Astrocyte of the cerebellum (primary cell): ENCODE results near the gene EFCAB13.

ENCODE experiments used
- DNase-seq: peaks from one replicate; pipeline ENCODE4 v3.0.0-alpha.2; 2011; ENCODE audit warnings: low read depth
- H3K4me3 ChIP-seq: 2 replicates; pipeline ENCODE4 v1.5.1; 2011; ENCODE audit warnings: mild to moderate bottlenecking, low read depth, low read length, moderate library complexity
- in situ Hi-C: cut with HindIII; loops from 2 replicates; pipeline ENCODE4 v1.10.0; 2017; ENCODE audit warnings: low sequenced_read_pairs
- TF ChIP-seq, protein P1 (sequence below): IDR thresholded peaks from 2 replicates; pipeline ENCODE4 v1.5.1; 2012; ENCODE audit warnings: low read length, low read depth, moderate library complexity, mild to moderate bottlenecking; ENCODE audit errors: missing control alignments

EFCAB13 gene

DNA sequence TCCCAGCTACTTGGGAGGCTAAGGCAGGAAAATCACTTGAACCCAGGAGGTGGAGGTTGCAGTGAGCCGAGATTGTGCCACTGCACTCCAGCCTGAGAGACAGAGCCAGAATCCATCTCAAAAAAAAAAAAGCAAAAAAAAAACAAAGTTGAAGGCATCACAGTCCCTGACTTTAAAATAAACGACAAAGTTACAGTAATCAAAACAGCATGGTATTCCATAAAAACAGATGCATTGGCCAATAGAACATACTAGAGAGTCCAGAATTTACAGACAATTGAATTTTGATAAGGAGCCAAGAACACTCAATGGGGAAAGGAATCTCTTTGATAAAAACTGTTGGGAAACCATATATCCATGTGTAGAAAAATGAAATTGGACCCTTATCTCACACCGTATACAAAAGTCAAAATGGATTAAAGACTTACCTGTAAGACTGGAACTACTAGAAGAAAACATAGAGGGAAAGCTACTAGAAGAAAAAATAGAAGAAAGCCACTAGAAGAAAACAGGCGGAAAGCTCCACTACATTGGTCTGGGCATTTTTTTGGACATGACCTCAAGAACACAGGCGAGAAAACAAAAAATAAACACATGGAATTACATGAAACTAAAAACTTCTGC is 2.8 kb upstream of the EFCAB13 start:
- DNase-seq = no peak
- in situ Hi-C loops = no loop called here
- TF ChIP-seq, protein P1, sequence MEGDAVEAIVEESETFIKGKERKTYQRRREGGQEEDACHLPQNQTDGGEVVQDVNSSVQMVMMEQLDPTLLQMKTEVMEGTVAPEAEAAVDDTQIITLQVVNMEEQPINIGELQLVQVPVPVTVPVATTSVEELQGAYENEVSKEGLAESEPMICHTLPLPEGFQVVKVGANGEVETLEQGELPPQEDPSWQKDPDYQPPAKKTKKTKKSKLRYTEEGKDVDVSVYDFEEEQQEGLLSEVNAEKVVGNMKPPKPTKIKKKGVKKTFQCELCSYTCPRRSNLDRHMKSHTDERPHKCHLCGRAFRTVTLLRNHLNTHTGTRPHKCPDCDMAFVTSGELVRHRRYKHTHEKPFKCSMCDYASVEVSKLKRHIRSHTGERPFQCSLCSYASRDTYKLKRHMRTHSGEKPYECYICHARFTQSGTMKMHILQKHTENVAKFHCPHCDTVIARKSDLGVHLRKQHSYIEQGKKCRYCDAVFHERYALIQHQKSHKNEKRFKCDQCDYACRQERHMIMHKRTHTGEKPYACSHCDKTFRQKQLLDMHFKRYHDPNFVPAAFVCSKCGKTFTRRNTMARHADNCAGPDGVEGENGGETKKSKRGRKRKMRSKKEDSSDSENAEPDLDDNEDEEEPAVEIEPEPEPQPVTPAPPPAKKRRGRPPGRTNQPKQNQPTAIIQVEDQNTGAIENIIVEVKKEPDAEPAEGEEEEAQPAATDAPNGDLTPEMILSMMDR = no peak
- no peak overlapping the region for H3K4me3 ChIP-seq

DNA sequence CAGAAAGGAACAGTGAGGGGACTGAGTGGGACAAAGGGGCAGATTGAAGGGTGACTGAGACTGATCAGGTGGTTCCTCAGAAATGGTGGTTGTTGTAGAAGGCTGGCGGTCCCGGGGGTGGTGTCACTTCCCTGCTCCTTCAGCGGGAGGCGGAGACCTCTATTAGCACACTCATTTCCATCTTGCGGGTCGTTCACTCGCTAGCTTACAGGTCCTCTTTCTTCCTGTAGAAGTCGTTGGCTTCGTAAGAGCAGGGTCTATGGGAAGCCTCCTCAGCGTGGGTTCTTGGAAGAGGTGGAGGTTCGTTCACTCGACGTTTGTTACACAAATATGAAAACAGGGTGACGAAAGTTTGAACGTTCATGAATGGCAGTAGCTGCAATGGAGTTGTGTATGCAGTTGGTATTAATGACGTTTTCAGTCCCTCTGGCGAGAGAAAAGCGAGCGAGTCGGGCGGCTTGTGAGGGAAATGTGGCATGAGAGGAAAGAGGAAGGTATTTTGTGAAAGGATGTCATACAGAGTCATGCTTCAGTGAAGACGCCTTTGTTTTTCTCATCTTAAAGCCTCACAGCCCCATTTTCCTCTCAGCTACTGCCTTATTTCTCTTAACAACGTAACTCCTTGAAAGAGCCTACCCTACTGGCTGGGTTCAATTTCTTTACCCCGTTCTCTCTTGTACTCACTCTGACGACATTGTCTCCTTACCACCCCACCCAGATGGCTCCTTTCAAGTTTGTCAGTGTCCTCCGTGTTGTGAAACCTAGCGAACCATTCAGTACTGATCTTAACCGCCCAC is 667 bp downstream of the EFCAB13 start:
- no peak for DNase-seq
- peak overlapping the region; percentile 49 for H3K4me3 ChIP-seq
- TF ChIP-seq, protein P1 = no peak
- in situ Hi-C loops = no loop called here

DNA sequence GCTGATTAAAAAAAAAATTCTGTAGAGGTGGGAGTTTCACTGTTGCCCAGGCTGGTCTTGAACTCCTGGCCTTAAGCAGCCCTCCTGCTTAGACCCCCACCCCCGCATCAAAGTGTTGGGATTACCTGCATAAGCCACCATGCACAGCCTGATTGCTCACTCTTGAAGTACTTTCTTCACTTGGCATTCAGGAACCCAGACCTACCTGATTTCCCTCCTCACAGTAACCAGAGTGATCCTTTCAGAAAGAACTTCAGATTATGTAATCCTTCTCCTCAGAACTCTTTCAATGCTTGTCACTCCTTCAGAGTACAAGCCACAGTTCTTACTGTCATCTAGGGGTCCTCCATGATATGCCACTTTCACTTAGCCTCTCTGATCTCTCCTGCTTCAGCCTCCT is 1.4 kb downstream of the EFCAB13 start:
- DNase-seq = no peak
- no peak overlapping the region for H3K4me3 ChIP-seq
- TF ChIP-seq, protein P1 = no peak
- in situ Hi-C loops = no loop called here

DNA sequence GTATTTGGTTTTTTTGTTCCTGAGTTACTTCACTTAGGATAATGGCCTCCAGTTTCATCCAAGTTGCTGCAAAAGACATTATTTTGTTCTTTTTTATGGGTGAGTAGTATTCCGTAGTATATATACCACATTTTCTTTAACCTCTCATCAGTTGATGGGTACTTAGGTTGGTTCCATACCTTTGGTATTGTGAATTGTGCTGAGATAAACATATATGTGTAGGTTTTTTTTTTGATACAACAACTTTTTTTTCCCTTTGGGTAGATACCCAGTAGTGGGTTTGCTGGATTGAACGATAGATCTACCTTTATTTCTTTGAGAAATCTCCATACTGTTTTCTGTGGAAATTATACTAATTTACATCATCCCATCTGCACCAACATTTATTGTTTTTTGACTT is 6.8 kb downstream of the EFCAB13 start:
- in situ Hi-C loops = no loop called here
- no peak for DNase-seq
- no peak overlapping the region for H3K4me3 ChIP-seq
- TF ChIP-seq, protein P1 = no peak

DNA sequence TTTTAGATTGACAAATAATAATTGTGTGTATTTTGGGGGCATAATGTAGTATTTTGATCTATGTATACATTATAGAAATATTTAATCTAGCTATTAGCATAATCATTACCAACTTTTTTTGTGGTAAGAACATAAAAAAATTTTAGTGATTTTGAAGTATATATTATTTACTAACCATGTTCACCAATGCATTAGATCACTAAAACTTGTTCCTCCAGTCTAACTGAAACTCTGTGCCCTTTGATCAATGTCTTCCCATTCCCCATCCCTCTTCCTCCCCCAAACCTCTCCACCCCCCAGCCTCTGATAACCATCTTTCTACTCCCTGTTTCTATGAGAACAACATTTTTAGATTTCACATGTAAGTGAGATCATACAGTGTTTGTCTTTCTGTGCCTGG is 8.5 kb downstream of the EFCAB13 start:
- no peak overlapping the region for H3K4me3 ChIP-seq
- TF ChIP-seq, protein P1 = no peak
- DNase-seq = no peak
- in situ Hi-C loops = no loop called here

DNA sequence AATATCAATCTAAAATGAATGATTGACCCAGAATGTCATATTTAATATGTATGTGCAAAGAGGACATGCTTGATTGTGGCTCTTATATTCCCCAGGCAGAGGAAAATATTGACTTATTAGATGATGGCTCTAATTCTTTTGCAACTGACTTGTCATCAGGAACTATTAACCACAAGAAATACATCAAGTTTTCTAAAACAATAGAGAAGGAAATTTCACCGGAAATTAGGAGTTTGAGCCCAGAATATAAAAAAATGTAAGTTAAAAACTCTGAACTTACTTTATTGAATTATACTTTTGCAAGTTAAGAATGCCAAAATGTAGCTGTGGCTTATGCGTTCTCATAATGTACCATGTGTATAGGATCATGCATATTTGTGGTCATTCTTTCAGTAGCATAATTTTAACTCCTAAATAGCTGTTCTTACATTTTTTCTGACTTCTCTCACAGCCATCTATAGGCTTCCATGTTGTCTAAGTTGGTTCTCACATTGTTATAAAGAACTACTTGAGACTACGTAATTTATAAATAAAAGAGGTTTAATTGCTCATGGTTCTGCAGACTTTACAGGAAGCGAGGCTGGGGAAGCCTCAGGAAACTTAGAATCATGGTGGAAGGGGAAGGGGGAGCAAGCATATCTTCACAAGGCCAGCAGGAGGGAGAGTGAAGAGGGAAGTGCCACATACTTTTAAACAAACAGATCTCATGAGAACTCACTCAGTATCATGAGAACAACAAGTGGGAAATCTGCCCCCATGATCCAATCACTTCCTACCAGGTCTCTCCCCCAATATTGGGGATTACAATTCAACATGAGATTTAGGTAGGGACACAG is 11.6 kb downstream of the EFCAB13 start:
- TF ChIP-seq, protein P1 = no peak
- H3K4me3 ChIP-seq = no peak overlapping the region
- no peak for DNase-seq
- in situ Hi-C loops = no loop called here
